Skin of body (tissue), 3 donors: ENCODE data around the gene RAP1A. TPM values are rescaled to one million over a fixed set of nuclear protein-coding genes. Genes with fewer than 3 reads are reported as not detected.

Experiments
- DNase-seq: peaks from one replicate; lab custom pipeline; 2025; lab: John Stamatoyannopoulos, UW
- small RNA-seq: library from RNA; depleted of rRNA; stranded (forward); fragments of <200 nt; gene quantifications from one replicate; pipeline ENCODE3, GENCODE V24; 2014; ENCODE audit warnings: low replicate concordance
- total RNA-seq: library from RNA; depleted of rRNA; stranded (reverse); fragments of >200 nt; gene quantifications from one replicate; pipeline ENCODE4 v1.2.3, GENCODE V29; 2014

The RAP1A gene
- total RNA-seq, 1 donor from 2014 or later = 21.4 TPM

DNA sequence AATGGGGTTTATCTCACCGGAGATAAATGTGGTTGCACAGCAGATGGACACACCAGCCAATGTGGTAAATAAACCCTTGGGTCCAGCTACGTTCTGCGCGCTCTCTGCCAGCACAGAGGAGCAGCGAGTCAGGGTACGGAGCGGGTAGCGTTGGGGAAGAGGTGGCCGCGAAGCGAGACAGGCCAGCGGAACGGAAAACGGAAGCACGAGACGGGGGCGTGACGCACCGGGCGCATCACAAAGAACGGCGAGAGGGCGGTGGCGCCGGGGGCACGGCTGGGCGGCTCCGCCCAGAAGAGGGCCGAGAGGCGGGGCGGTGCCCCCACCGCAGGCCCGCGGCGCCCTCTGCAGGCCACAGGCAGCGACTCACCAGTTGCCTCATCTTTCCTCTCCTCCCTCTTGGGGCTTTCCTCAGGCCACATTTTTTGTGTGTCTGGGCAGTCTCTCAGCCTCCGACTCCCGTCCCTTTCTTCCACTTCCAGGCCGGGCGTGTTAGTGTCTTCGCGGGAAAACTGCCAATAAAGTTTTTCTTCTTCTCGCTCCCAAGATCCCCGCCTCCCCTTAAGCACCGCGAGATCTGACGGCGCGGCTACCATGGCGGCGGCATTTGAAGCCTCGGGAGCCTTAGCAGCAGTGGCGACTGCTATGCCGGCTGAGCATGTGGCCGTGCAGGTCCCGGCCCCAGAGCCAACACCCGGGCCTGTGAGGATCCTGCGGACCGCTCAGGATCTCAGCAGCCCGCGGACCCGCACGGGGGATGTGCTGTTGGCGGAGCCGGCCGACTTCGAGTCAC is 135.9 kb downstream of the RAP1A start, which contains the start of gene DDX20:
DDX20 (plus strand) TSS at position 571 of the 793 bp plus-strand sequence; CDS start at position 595, 24 bp downstream.
- DNase-seq = peak; percentile 95

- no peak for DNase-seq
Observed at GRCh38 chr1:111756124-111756513, 136.5 kb downstream of the RAP1A start.

GRCh38 chr1:111758373-111758772 is 138.8 kb downstream of the RAP1A start:
- no peak for DNase-seq

- DNase-seq = no peak
Observed at GRCh38 chr1:111761717-111762116, 142.1 kb downstream of the RAP1A start.

- DNase-seq = no peak
Observed at GRCh38 chr1:111762332-111762731, 142.7 kb downstream of the RAP1A start.

Small RNAs within 50 kb of the gene (small RNA-seq; reads per million reads assigned to genes)
- 0.33 reads per million, percentile 37 among the genes with 10 or more reads in this experiment for gene INKA2
- not detected for gene RNU6-151P

Other genes starting within 250 kb of the RAP1A start
- gene OVGP1, start 192.1 kb upstream of the RAP1A start, total RNA-seq = 2.7 TPM
- 13.6 TPM for gene WDR77, start 170.5 kb upstream of the RAP1A start, total RNA-seq
- 162 TPM for gene ATP5PB, start 170.3 kb upstream of the RAP1A start, total RNA-seq
- 2.3 TPM for gene C1orf162, start 145.8 kb upstream of the RAP1A start, total RNA-seq
- gene ADORA3, start 116.2 kb upstream of the RAP1A start, total RNA-seq = 0.20 TPM
- gene TMIGD3, start 116.2 kb upstream of the RAP1A start, total RNA-seq = 0.30 TPM
- gene INKA2, start 119.6 kb downstream of the RAP1A start, total RNA-seq = 5.9 TPM
- gene DDX20, start 136.1 kb downstream of the RAP1A start, total RNA-seq = 12.8 TPM